Endothelial cell of umbilical vein (primary cell): ENCODE data around the gene MMP26. TPM values are rescaled to one million over a fixed set of nuclear protein-coding genes. Genes with fewer than 3 reads are reported as not detected.

ENCODE experiments used
- BruUV-seq: library from RNA; stranded (reverse); fragments of 400-500 nt; replicated peaks from 2 replicates; lab custom pipeline; 2021; lab: Mats Ljungman, UMichigan
- CTCF ChIA-PET: fragments of 300-600, 350-600 bp; sonication (Branson Sonifier 250); formaldehyde crosslinking; loops from one replicate; lab custom pipeline; 2021; ENCODE audit warnings: antibody characterized with exemption, inconsistent platforms; lab: Charles Lee
- POLR2A ChIA-PET: fragments of 300-600, 350-600 bp; sonication (Branson Sonifier 250); formaldehyde crosslinking; loops from one replicate; lab custom pipeline; 2021; ENCODE audit warnings: antibody characterized with exemption, inconsistent platforms; lab: Charles Lee
- DNase-seq: peaks from one replicate; pipeline ENCODE4 v3.0.0-alpha.2; 2011; ENCODE audit warnings: low read depth, low spot score
- FAIRE-seq: peaks from 2 replicates; lab custom pipeline; 2011; peaks lifted over from hg19 to GRCh38; lab: Jason Lieb, UNC
- H2AFZ ChIP-seq: 2 replicates; pipeline ENCODE4 v1.6.0; 2012; ENCODE audit warnings: low read depth, low read length, control low read depth, inconsistent platforms
- H3K27ac ChIP-seq: 2 replicates; pipeline ENCODE4 v1.5.1; 2011; ENCODE audit warnings: low read depth, mild to moderate bottlenecking, control low read depth, low read length, moderate library complexity; ENCODE audit not compliant: insufficient read depth
- H3K27me3 ChIP-seq, 2 experiments: 2 replicates each; pipeline versions ENCODE4 v1.6.0 to v1.6.1; 2011; ENCODE audit warnings: low read length in 2 of 2, mixed read lengths in 1 of 2; ENCODE audit not compliant: control insufficient read depth in 2 of 2, insufficient read depth in 2 of 2
- H3K36me3 ChIP-seq, 2 experiments: 2 replicates in 1 of 2; 3 replicates in 1 of 2; pipeline ENCODE4 v1.5.1; 2011; ENCODE audit warnings: low read length in 2 of 2, mild to moderate bottlenecking in 1 of 2, moderate library complexity in 1 of 2; ENCODE audit not compliant: control insufficient read depth in 2 of 2, insufficient read depth in 2 of 2; ENCODE audit errors: extremely low read depth in 1 of 2
- H3K4me1 ChIP-seq: 3 replicates; pipeline ENCODE4 v1.5.1; 2011; ENCODE audit warnings: mild to moderate bottlenecking, low read length; ENCODE audit not compliant: control insufficient read depth, insufficient read depth; ENCODE audit errors: extremely low read depth
- H3K4me2 ChIP-seq: 2 replicates; pipeline ENCODE4 v1.6.1; 2011; ENCODE audit warnings: low read length, control low read depth, mixed read lengths; ENCODE audit not compliant: insufficient read depth
- H3K4me3 ChIP-seq, 3 experiments: fragments of 200-600 bp in 1 of 3; sonication (generic), shearing (Covaris generic) in 1 of 3; replicated peaks in 1 of 3; 2 replicates each; pipeline ENCODE4 v1.5.1; 2011 to 2016; ENCODE audit warnings: control low read depth in 3 of 3, low read length in 3 of 3, mild to moderate bottlenecking in 2 of 3, inconsistent platforms in 1 of 3, low read depth in 1 of 3, moderate library complexity in 1 of 3; ENCODE audit not compliant: insufficient read depth in 1 of 3
- H3K79me2 ChIP-seq: 2 replicates; pipeline ENCODE4 v1.6.0; 2012; ENCODE audit warnings: low read length, inconsistent platforms; ENCODE audit not compliant: control insufficient read depth, insufficient read depth
- H3K9ac ChIP-seq: replicated peaks from 2 replicates; pipeline ENCODE3; 2011; ENCODE audit warnings: low read length, control low read depth; ENCODE audit not compliant: insufficient read depth; ENCODE audit errors: extremely low read depth
- H3K9me1 ChIP-seq: replicated peaks from 3 replicates; pipeline ENCODE4 v1.6.0; 2011; ENCODE audit warnings: mild to moderate bottlenecking, low read length; ENCODE audit not compliant: control insufficient read depth, insufficient read depth; ENCODE audit errors: extremely low read depth
- H3K9me3 ChIP-seq: replicated peaks from 2 replicates; pipeline ENCODE4 v1.5.1; 2012; ENCODE audit warnings: low read length, inconsistent platforms; ENCODE audit not compliant: control insufficient read depth, insufficient read depth
- H4K20me1 ChIP-seq: replicated peaks from 2 replicates; pipeline ENCODE3; 2011; ENCODE audit warnings: mild to moderate bottlenecking, low read length; ENCODE audit not compliant: control insufficient read depth, insufficient read depth; ENCODE audit errors: extremely low read depth
- FOS ChIP-seq: IDR thresholded peaks from 2 replicates; pipeline ENCODE4 v1.6.1; 2011; ENCODE audit warnings: mild to moderate bottlenecking, low read length, moderate library complexity, borderline replicate concordance; ENCODE audit not compliant: insufficient read depth
- GATA2 ChIP-seq: IDR thresholded peaks from 2 replicates; pipeline ENCODE4 v1.7.0; 2011; ENCODE audit warnings: low read depth, mild to moderate bottlenecking, moderate library complexity, mixed read lengths, low read length; ENCODE audit not compliant: insufficient read length, insufficient read depth
- JUN ChIP-seq: IDR thresholded peaks from 2 replicates; pipeline ENCODE4 v1.6.1; 2011; ENCODE audit warnings: borderline replicate concordance, low read depth; ENCODE audit not compliant: insufficient read length, insufficient read depth
- POLR2A ChIP-seq: IDR thresholded peaks from 2 replicates; pipeline ENCODE4 v1.6.1; 2012; ENCODE audit warnings: low read depth, mild to moderate bottlenecking, control low read depth, low read length
- POLR2AphosphoS5 ChIP-seq: IDR thresholded peaks from 2 replicates; pipeline ENCODE4 v1.6.1; 2012; ENCODE audit warnings: low read depth, mild to moderate bottlenecking, control low read depth, low read length, moderate library complexity; ENCODE audit not compliant: insufficient read depth
- dilution Hi-C: fragments of 300-500 bp; cut with MboI; formaldehyde crosslinking; loops from one replicate; pipeline ENCODE4 v1.15.0; 2019; ENCODE audit warnings: low sequenced_read_pairs; ENCODE audit not compliant: extremely low pct_ligation_motif_present
- intact Hi-C: fragments of 100-400 bp; cut with micrococcal nuclease; formaldehyde crosslinking; loops from one replicate; pipeline ENCODE4 v1.10.0; 2022
- polyA plus RNA-seq, 4 experiments: library from polyadenylated mRNA; depleted of rRNA in 3 of 4; stranded (reverse) in 3 of 4; unstranded in 1 of 4; fragments of >200 nt; gene quantifications; 2 replicates each; pipeline versions ENCODE4 v1.2.1 to v1.2.3, GENCODE V29; 2011 to 2012; ENCODE audit warnings: missing spikeins in 1 of 4
- total RNA-seq: library from RNA; stranded (reverse); gene quantifications from 2 replicates; pipeline ENCODE4 v1.2.3, GENCODE V29; 2021
- TF ChIP-seq, protein P1 (sequence below): IDR thresholded peaks from 2 replicates; pipeline ENCODE4 v1.6.1; 2011; ENCODE audit not compliant: insufficient read depth, insufficient read length
- TF ChIP-seq, protein P2 (sequence below), 2 donors: IDR thresholded peaks; 1 replicate in 1 of 2; 2 replicates in 1 of 2; pipeline ENCODE4 v1.5.1; 2011; ENCODE audit warnings: low read length in 2 of 2, mild to moderate bottlenecking in 2 of 2, moderate library complexity in 2 of 2, control low read depth in 1 of 2, inconsistent platforms in 1 of 2, low read depth in 1 of 2; ENCODE audit not compliant: insufficient read depth in 1 of 2; ENCODE audit errors: extremely low read depth in 1 of 2

The MMP26 gene
- total and polyA plus RNA-seq, 2 donors (not counting 3 experiments of a cell fraction or from before 2014, with no cell fraction given): not detected

DNA sequence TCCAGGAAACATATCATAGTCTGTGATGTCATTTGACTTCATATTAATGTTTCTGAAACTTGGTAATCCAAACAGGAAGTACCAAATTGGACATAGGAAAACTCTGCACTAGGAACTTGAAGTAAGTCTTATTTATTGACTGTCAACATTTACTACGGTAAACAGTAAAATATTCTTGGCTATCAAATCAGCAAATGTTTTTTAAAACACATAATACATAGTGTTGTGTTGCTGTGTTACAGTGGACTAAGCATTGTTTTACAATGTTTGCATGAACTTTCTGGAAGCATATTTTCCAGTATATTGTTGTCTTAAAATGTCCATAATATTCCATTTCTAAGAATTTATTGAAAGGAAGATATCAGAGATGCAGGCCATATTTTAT, 4.2 kb upstream of the MMP26 start:
- H4K20me1 ChIP-seq: no peaks in the 10 kb centered on the region
- no peak overlapping the region for H3K4me3 ChIP-seq
- H3K79me2 ChIP-seq: no peaks in the 10 kb centered on the region
- H3K27me3 ChIP-seq: no peaks in the 10 kb centered on the region
- no peak overlapping the region for H3K4me2 ChIP-seq
- DNase-seq: no peak
- ChIA-PET POLR2A (no interaction called here), CTCF (no interaction called here)
- no peaks in the 10 kb centered on the region for H3K9me1 ChIP-seq
- no peaks in the 10 kb centered on the region for H3K9me3 ChIP-seq
- no peak for FAIRE-seq
- H2AFZ ChIP-seq: no peak overlapping the region
- no peak overlapping the region for H3K9ac ChIP-seq
- BruUV-seq: no TSS peak
- no peaks in the 10 kb centered on the region for H3K36me3 ChIP-seq
- no peaks in the 10 kb centered on the region for H3K4me1 ChIP-seq
- TF ChIP-seq, protein P1, sequence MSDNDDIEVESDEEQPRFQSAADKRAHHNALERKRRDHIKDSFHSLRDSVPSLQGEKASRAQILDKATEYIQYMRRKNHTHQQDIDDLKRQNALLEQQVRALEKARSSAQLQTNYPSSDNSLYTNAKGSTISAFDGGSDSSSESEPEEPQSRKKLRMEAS: no peak
- TF ChIP-seq GATA2 (no peak), POLR2A (no peak), JUN (no peak), POLR2AphosphoS5 (no peak), FOS (no peak)
- TF ChIP-seq, protein P2, sequence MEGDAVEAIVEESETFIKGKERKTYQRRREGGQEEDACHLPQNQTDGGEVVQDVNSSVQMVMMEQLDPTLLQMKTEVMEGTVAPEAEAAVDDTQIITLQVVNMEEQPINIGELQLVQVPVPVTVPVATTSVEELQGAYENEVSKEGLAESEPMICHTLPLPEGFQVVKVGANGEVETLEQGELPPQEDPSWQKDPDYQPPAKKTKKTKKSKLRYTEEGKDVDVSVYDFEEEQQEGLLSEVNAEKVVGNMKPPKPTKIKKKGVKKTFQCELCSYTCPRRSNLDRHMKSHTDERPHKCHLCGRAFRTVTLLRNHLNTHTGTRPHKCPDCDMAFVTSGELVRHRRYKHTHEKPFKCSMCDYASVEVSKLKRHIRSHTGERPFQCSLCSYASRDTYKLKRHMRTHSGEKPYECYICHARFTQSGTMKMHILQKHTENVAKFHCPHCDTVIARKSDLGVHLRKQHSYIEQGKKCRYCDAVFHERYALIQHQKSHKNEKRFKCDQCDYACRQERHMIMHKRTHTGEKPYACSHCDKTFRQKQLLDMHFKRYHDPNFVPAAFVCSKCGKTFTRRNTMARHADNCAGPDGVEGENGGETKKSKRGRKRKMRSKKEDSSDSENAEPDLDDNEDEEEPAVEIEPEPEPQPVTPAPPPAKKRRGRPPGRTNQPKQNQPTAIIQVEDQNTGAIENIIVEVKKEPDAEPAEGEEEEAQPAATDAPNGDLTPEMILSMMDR (IDR thresholded peaks at IDR 0.05; ENCODE audit: extremely low read depth in 1 of 2, insufficient read depth in 1 of 2, low read depth in 1 of 2, low read length in 2 of 2): no peak
- intact Hi-C loops: no loop called here
- dilution Hi-C loops: no loop called here
- no peak overlapping the region for H3K27ac ChIP-seq
